GM12892 (cell line): ENCODE results near the gene FOXG1.

Experiments used
- POLR2A ChIP-seq: IDR thresholded peaks from 2 replicates; pipeline ENCODE4 v1.6.1; 2011; ENCODE audit warnings: low read depth, low read length, control low read depth
- POLR2AphosphoS5 ChIP-seq: IDR thresholded peaks from 2 replicates; pipeline ENCODE4 v1.6.1; 2011; ENCODE audit warnings: low read depth, low read length, control low read depth

DNA sequence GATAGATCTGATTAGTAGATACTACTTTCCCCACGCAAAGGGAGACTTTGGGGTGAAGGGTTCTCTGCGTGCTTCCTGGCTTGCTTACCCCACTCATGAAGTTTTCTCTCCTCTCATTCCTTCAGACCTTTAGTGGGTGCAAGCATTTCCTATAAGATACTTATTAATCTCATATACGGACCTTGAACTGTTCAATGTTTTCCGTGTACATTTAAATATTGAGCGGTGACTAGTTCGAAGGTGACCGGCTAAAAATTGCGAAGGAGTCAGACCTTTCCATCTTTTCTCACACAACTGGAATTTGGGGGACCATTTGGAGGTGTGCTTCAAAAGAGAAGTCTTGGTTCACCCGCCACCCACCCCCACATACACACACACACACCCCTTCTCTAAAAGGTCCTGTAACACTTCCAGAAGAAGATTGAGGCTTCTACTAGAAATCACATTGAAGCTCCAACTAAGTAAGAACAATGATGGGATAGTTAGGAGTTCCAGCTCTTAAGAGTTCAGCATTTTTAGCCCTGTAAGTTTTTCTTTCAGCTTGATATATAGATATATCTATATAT lies 6.1 kb upstream of the FOXG1 start:
- TF ChIP-seq POLR2AphosphoS5 (no peak), POLR2A (no peak)
